Hepatocyte (in vitro differentiated cells): Measurements from ENCODE around the gene NR4A1.

Experiments used
- EZH2 ChIP-seq: fragments of 200-600 bp; sonication (generic); IDR thresholded peaks from 2 replicates; pipeline ENCODE4 v1.6.1; 2016; ENCODE audit warnings: antibody characterized with exemption, mild to moderate bottlenecking, borderline replicate concordance
- EZH2phosphoT487 ChIP-seq: fragments of 200-600 bp; sonication (generic); IDR thresholded peaks from one replicate; pipeline ENCODE4 v1.6.1; 2018; ENCODE audit warnings: antibody characterized with exemption, mild to moderate bottlenecking, low read depth, moderate library complexity; ENCODE audit not compliant: unreplicated experiment, severe bottlenecking
- TF ChIP-seq, protein P1 (sequence below): fragments of 200-600 bp; sonication (generic); IDR thresholded peaks from 2 replicates; pipeline ENCODE4 v1.5.1; 2016; ENCODE audit warnings: antibody characterized with exemption, mild to moderate bottlenecking; ENCODE audit not compliant: poor library complexity

DNA sequence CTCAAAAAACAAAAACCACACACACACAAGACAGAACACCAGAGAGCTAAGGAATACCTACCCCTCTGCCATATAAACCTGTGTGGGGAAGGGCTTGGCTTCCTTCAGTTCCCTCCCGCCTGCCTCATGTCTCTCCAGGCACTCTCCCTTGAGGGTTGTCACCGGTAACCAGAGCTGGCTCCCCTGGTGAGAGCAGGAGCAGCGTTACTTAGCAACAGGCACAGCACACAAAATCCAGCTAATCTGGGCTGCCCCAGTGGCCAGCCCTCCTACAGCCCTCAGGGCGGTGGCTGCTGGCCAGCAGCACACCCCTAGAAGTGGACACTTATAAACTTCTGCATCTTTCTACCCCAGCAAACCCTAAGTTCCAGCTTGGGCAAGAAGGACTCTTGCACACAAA is 21.6 kb upstream of the NR4A1 start:
- no peak for TF ChIP-seq EZH2
- no peak for TF ChIP-seq EZH2phosphoT487
- TF ChIP-seq, protein P1, sequence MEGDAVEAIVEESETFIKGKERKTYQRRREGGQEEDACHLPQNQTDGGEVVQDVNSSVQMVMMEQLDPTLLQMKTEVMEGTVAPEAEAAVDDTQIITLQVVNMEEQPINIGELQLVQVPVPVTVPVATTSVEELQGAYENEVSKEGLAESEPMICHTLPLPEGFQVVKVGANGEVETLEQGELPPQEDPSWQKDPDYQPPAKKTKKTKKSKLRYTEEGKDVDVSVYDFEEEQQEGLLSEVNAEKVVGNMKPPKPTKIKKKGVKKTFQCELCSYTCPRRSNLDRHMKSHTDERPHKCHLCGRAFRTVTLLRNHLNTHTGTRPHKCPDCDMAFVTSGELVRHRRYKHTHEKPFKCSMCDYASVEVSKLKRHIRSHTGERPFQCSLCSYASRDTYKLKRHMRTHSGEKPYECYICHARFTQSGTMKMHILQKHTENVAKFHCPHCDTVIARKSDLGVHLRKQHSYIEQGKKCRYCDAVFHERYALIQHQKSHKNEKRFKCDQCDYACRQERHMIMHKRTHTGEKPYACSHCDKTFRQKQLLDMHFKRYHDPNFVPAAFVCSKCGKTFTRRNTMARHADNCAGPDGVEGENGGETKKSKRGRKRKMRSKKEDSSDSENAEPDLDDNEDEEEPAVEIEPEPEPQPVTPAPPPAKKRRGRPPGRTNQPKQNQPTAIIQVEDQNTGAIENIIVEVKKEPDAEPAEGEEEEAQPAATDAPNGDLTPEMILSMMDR: no peak
